ENCODE measurements around the gene GLIS1.

DNA sequence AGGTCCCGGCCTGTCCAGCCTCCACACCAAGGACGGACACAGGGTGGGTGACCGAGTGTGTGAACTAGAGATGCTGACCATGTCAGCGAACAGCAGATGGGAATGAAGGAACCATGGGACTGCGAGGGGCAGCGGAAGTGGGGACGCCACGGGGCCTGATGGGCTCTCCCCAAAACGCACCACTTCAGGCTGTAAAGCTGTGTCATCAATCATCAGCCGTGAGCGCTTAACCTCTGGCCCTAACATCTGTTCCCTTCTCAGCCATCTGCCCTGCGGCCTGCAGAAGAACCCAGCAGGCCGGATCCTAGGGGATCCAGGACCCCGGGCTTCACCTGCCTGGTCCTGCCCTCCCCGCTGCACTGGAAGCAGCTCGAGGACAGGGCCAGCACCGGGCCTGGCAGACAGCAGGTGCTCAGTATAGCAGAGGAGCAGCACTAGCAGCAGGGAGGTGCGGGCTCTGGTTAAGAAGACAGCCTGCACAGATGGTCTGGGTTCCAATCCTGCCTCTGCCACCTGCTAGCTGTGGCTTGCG, 221.1 kb downstream of the GLIS1 start:
- TF ChIP-seq EZH2 (IDR thresholded peaks at IDR 0.05; ENCODE audit: borderline replicate concordance, insufficient read depth, low read length, poor library complexity, severe bottlenecking) (no peak), POLR2AphosphoS5 (IDR thresholded peaks at IDR 0.05) (no peak), CTCF (IDR thresholded peaks at IDR 0.05; ENCODE audit: poor library complexity, severe bottlenecking) (no peak), MXI1 (conservative IDR thresholded peaks at IDR 0.05; ENCODE audit: poor library complexity, severe bottlenecking) (no peak), REST (IDR thresholded peaks at IDR 0.05; ENCODE audit: borderline replicate concordance) (no peak)

All from neural cell (in vitro differentiated cells).